Dendritic cell treated with granulocyte-macrophage colony-stimulating factor and Interleukin-4, amounts not matched to agents 40 ng/mL and 50 ng/mL, for 4 days (primary cell): ENCODE results near the gene CDHR5.

Experiments used
- H3K27ac Mint-ChIP-seq: one replicate; pipeline ENCODE4 v1.8.0; 2022; ENCODE audit warnings: mild to moderate bottlenecking, mixed read lengths
- H3K27me3 Mint-ChIP-seq: one replicate; pipeline ENCODE4 v1.8.0; 2022; ENCODE audit warnings: mild to moderate bottlenecking, mixed read lengths
- H3K36me3 Mint-ChIP-seq: one replicate; pipeline ENCODE4 v1.8.0; 2022; ENCODE audit warnings: low read depth, mixed read lengths
- H3K4me1 Mint-ChIP-seq: one replicate; pipeline ENCODE4 v1.8.0; 2022; ENCODE audit warnings: low read depth, mixed read lengths
- H3K4me3 Mint-ChIP-seq: one replicate; pipeline ENCODE4 v1.8.0; 2022; ENCODE audit warnings: mild to moderate bottlenecking, moderate library complexity, mixed read lengths
- H3K9me3 Mint-ChIP-seq: one replicate; pipeline ENCODE4 v1.8.0; 2022; ENCODE audit warnings: mixed read lengths
- intact Hi-C: fragments of 100-400 bp; cut with micrococcal nuclease; formaldehyde crosslinking; loops from one replicate; pipeline ENCODE4 v1.15.0; 2022

CDHR5 gene

GRCh38 chr11:603154-603553 lies 21.6 kb downstream of the CDHR5 start:
- intact Hi-C loops, result no loop called here
- H3K27me3 Mint-ChIP-seq, result no peaks in the 10 kb centered on the region
- H3K36me3 Mint-ChIP-seq, result peaks cover 100% of the 10 kb centered on the region
- H3K4me3 Mint-ChIP-seq, result no peak overlapping the region
- no peak overlapping the region for H3K27ac Mint-ChIP-seq
- H3K9me3 Mint-ChIP-seq, result no peaks in the 10 kb centered on the region
- no peaks in the 10 kb centered on the region for H3K4me1 Mint-ChIP-seq

GRCh38 chr11:601573-602245 lies 23.0 kb downstream of the CDHR5 start:
- Mint-ChIP-seq H3K27ac (no peak overlapping the region), H3K9me3 (no peaks in the 10 kb centered on the region), H3K4me1 (no peaks in the 10 kb centered on the region), H3K27me3 (no peaks in the 10 kb centered on the region), H3K36me3 (peaks cover 100% of the 10 kb centered on the region), H3K4me3 (no peak overlapping the region)
- intact Hi-C loops, result no loop called here

GRCh38 chr11:598005-598680 lies 26.6 kb downstream of the CDHR5 start:
- Mint-ChIP-seq H3K27me3 (no peaks in the 10 kb centered on the region), H3K36me3 (peaks cover 100% of the 10 kb centered on the region), H3K27ac (no peak overlapping the region)

DNA sequence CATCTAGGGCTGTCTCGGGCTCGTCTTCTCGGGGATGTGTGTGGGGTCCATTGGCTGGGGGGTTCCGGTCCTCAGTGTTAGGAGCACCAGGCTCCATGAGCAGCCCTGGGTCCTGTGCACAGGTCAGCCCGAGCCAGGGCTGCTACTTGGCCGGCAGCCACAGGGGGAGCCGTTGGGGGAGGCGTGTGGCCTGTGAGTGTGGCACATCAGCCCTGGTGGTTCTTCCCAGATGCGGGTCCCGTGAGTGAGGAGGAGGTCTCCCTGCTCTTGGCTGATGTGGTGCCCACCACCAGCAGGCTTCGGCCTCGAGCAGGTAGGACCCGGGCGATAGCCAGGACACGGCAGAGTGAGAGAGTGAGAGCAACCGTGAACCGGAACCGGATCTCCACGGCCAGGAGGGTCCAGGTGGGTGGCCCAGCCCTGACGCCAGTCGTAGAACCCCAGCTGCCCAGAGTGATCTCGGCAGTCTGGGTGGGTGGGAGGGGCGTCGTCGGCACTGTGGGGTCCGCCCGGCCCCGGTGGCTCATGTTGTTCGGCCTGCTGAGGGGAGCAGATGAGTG lies 27.5 kb downstream of the CDHR5 start:
- Mint-ChIP-seq H3K9me3 (no peaks in the 10 kb centered on the region), H3K27ac (no peak overlapping the region), H3K4me3 (no peak overlapping the region), H3K36me3 (peaks cover 100% of the 10 kb centered on the region), H3K27me3 (no peaks in the 10 kb centered on the region), H3K4me1 (no peaks in the 10 kb centered on the region)
- intact Hi-C loops, result no loop called here

More at GRCh38 chr11:598005-598680, 26.6 kb downstream of the CDHR5 start:
- intact Hi-C loops, result no loop called here
- Mint-ChIP-seq H3K9me3 (no peaks in the 10 kb centered on the region), H3K4me1 (no peaks in the 10 kb centered on the region), H3K4me3 (no peak overlapping the region)

DNA sequence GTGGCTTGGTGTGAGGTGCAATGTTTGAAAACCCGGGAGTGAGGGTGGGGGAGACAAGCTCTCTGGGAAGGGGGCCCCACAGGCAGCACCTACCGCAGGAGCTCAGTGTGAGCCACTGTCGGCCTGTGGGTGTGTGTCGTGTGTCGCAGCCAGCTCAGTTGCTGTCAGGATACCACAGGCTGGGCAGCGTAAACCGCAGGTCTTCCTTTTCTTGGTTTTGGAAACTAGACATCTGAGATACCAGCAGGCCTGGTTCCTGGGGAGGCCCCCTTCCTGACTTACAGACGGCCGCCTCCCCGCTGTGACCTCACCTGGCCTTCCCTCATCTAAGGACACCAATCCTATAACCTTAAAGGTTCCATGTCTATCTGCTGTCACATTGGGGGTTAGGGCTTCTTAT lies 28.4 kb downstream of the CDHR5 start:
- intact Hi-C loops, result no loop called here
- H3K27ac Mint-ChIP-seq, result no peak overlapping the region
- H3K36me3 Mint-ChIP-seq, result peaks cover 100% of the 10 kb centered on the region
- no peaks in the 10 kb centered on the region for H3K9me3 Mint-ChIP-seq
- no peak overlapping the region for H3K4me3 Mint-ChIP-seq
- no peaks in the 10 kb centered on the region for H3K27me3 Mint-ChIP-seq
- no peaks in the 10 kb centered on the region for H3K4me1 Mint-ChIP-seq

DNA sequence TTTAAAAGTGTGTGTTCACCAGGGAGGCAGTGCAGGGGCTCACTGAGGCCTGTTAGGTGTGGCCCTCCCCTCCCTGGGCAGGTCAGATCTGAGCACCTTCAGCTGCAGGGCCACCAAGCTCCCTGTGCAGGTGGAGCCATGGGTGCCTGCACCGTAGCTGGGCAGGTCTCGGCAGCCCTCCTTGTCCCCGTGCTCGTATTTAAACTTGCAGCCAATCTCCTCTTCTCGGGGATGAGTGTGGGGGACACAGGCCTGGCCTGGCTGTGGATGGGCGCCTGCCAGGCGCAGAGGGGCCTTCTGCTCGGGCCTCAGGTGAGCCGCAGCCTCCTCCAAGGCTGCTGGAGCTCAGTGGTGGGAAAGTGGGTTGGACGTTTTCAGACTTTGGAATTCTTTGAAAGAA lies 29.4 kb downstream of the CDHR5 start:
- H3K36me3 Mint-ChIP-seq, result peaks cover 100% of the 10 kb centered on the region
- H3K4me1 Mint-ChIP-seq, result no peaks in the 10 kb centered on the region

GRCh38 chr11:593347-593746 lies 31.4 kb downstream of the CDHR5 start:
- H3K27me3 Mint-ChIP-seq, result no peaks in the 10 kb centered on the region
- H3K4me1 Mint-ChIP-seq, result peaks cover 10% of the 10 kb centered on the region
- H3K36me3 Mint-ChIP-seq, result peaks cover 100% of the 10 kb centered on the region
- H3K9me3 Mint-ChIP-seq, result no peaks in the 10 kb centered on the region
- intact Hi-C loops, result no loop called here
- no peak overlapping the region for H3K27ac Mint-ChIP-seq
- H3K4me3 Mint-ChIP-seq, result no peak overlapping the region

More for the DNA sequence above, 29.4 kb downstream of the CDHR5 start:
- intact Hi-C loops, result no loop called here
- Mint-ChIP-seq H3K9me3 (no peaks in the 10 kb centered on the region), H3K4me3 (no peak overlapping the region), H3K27ac (no peak overlapping the region), H3K27me3 (no peaks in the 10 kb centered on the region)

DNA sequence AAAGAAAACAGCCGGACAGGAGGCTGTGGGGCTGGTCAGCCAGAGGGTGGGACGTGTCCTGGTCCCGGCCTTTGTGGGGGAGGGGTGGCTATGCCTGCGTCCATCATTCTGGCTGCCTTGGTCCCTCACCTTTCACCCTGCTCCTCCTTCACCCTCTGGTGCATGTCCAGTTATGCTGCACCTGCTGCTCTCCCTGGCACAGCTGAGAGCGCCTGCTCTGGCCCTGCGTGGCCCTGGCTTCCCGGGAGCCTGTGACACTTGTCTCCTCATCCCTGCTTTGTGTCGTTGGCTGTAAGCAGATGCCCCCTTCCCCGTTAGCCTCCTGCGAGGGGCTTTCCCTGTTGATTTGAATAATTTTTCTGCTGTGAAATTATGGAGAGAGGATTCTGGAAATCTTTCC lies 31.8 kb downstream of the CDHR5 start:
- H3K27me3 Mint-ChIP-seq, result no peaks in the 10 kb centered on the region
- H3K27ac Mint-ChIP-seq, result no peak overlapping the region
- peaks cover 14% of the 10 kb centered on the region for H3K4me1 Mint-ChIP-seq
- intact Hi-C loops, result no loop called here
- no peak overlapping the region for H3K4me3 Mint-ChIP-seq
- peaks cover 100% of the 10 kb centered on the region for H3K36me3 Mint-ChIP-seq
- H3K9me3 Mint-ChIP-seq, result no peaks in the 10 kb centered on the region

DNA sequence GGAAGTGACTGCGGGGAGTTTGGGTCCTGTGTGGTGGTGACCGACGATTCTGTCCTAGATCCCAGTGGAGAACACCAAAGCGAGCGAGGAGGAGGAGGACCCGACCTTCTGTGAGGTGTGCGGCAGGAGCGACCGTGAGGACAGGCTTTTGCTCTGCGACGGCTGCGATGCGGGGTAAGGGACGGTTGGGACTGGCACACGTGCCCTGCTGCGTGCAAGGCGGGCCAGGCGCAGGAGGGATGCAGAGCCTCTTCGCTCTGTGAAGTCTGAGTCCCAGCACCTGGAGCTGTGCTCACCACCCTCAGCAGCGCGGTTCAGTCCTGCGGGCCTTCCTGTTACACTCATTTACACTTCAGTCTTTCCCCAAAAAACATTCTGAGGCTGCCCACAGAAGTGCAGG lies 32.3 kb downstream of the CDHR5 start:
- intact Hi-C loops, result no loop called here
- Mint-ChIP-seq H3K4me3 (no peak overlapping the region), H3K27ac (no peak overlapping the region), H3K27me3 (no peaks in the 10 kb centered on the region), H3K36me3 (peaks cover 100% of the 10 kb centered on the region), H3K4me1 (peaks cover 18% of the 10 kb centered on the region), H3K9me3 (no peaks in the 10 kb centered on the region)

DNA sequence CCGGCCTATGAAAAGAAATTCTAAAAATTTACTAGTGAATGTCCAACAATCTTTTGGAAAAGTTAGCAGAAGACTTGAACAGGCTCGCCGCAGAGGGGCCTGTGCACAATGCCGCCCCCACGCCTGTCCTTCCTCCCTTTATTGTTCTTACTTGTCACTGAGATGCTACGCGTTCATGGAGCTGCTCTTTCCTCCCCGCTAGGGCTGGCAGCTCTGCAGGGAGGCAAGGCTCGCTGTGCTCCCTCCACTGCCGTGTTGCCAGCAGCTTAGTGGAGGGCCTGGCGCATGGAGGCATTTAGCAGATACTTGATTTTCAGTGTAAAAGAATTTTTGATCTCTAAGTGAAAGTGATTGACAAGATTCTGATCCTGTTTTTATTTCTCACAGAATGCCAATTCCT lies 33.8 kb downstream of the CDHR5 start:
- H3K27me3 Mint-ChIP-seq, result no peaks in the 10 kb centered on the region
- no peak overlapping the region for H3K27ac Mint-ChIP-seq
- H3K4me3 Mint-ChIP-seq, result no peak overlapping the region
- no peaks in the 10 kb centered on the region for H3K9me3 Mint-ChIP-seq
- H3K36me3 Mint-ChIP-seq, result peaks cover 100% of the 10 kb centered on the region
- intact Hi-C loops, result no loop called here
- peaks cover 33% of the 10 kb centered on the region for H3K4me1 Mint-ChIP-seq

DNA sequence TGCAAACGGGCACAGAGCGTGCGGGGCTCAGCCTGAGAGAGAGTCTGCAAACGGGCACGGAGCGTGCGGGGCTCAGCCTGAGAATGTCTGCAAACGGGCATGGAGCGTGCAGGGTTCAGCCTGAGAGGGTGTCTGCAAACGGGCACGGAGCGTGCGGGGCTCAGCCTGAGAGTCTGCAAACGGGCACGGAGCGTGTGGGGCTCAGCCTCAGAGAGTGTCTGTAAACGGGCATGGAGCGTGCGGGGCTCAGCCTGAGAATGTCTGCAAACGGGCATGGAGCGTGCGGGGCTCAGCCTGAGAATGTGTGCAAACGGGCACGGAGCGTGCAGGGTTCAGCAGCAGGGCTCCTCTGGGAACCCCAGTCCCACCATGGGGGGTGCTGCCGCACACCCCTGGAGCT lies 35.0 kb downstream of the CDHR5 start:
- H3K9me3 Mint-ChIP-seq, result no peaks in the 10 kb centered on the region
- intact Hi-C loops, result no loop called here
- H3K27ac Mint-ChIP-seq, result no peak overlapping the region
- peaks cover 36% of the 10 kb centered on the region for H3K4me1 Mint-ChIP-seq
- no peaks in the 10 kb centered on the region for H3K27me3 Mint-ChIP-seq
- H3K36me3 Mint-ChIP-seq, result peaks cover 89% of the 10 kb centered on the region
- no peak overlapping the region for H3K4me3 Mint-ChIP-seq

- intact Hi-C loops, result no loop called here
- Mint-ChIP-seq H3K36me3 (peaks cover 89% of the 10 kb centered on the region), H3K27me3 (no peaks in the 10 kb centered on the region), H3K27ac (peak overlapping the region; percentile 89), H3K4me3 (peak overlapping the region; percentile 59), H3K4me1 (peaks cover 36% of the 10 kb centered on the region), H3K9me3 (no peaks in the 10 kb centered on the region)
These were observed 36.8 kb downstream of the CDHR5 start for GRCh38 chr11:587978-588380.

DNA sequence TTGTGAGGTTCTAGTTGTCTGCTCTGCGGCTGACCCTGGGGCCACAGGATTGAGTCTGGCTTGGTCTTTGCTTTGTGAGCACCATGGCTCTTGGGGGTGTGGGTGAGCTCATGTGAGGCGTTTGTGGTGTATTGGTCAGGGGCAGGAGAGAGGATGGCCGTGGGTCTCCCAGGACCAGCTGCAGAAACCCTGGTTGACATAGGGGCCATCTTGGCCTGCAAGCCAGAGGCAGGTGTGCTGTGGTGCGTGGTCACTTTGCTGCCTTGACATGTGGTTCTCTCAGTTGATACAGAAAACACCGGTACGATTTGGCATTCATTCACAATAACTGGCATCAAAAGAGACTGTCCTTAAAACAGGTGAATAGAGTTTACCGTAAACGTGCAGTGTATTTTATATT lies 37.2 kb downstream of the CDHR5 start:
- Mint-ChIP-seq H3K27ac (peak overlapping the region; percentile 89), H3K9me3 (no peaks in the 10 kb centered on the region), H3K4me1 (peaks cover 36% of the 10 kb centered on the region), H3K27me3 (no peaks in the 10 kb centered on the region), H3K4me3 (peak overlapping the region; percentile 10), H3K36me3 (peaks cover 89% of the 10 kb centered on the region)
- intact Hi-C loops, result no loop called here

DNA sequence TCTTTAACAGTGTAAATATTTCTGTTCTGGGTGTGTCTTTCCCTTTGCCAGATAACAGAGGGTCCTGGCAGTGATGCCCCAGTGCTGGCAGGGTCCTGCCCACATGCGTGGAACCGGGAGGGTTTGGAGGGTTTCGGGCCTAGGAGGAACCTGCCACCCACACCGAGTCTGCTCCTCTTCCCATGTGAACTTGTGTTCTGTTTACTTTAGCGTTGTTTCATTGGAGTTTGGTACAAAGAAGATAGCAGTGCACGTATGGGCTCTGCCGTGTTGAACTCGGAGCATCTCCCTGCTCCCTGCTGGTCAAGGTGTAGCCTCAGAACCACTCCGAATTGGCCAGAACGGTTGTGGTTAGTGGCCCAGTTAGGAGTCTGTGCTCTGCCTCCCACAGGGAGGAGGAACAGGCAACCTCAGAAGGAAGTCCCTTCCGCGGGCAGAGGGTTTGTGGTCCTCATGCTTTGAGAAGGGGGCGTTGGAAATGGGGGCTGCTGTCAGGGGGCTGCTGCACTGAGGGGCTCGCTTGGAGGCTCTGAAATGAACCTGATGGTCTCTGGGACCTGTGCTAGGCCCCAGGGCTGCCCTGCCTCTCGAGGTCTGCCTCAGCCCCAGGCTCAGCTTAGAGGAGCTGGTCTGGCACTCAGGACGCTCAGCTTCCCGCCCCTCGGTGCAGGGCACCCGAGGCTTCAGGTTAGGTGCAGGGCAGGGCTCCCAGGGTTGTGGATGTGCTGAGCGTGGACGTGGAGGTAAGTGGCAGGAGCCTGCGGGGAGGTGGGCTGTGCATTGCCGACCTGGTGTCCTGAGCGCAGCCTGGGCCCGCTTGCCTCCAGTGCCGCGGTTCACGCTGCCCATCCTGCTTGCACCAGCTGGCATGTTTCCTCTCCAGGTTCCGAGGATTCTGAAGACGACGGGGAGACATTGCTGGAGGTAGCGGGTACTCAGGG lies 38.1 kb downstream of the CDHR5 start:
- no peaks in the 10 kb centered on the region for H3K27me3 Mint-ChIP-seq
- intact Hi-C loops, result no loop called here
- no peaks in the 10 kb centered on the region for H3K9me3 Mint-ChIP-seq
- peaks cover 38% of the 10 kb centered on the region for H3K4me1 Mint-ChIP-seq
- peaks cover 89% of the 10 kb centered on the region for H3K36me3 Mint-ChIP-seq
- peak overlapping the region; percentile 42 for H3K4me3 Mint-ChIP-seq
- peak overlapping the region; percentile 89 for H3K27ac Mint-ChIP-seq
